Muscle layer of colon (tissue), 2 donors: ENCODE measurements around the gene AFF3.
"Not testable (repeated sequence)": the region's sequence is repeated elsewhere in the genome, so short reads cannot be mapped to it uniquely, and the experiment has no call there.

Source experiments
- H3K27ac ChIP-seq: one replicate; pipeline ENCODE4 v1.7.0; 2013; ENCODE audit warnings: low read depth, mild to moderate bottlenecking, low read length, moderate library complexity
- H3K27me3 ChIP-seq, 2 donors: one replicate each; pipeline ENCODE4 v1.7.0; 2013; ENCODE audit warnings: low read length in 2 of 2, mild to moderate bottlenecking in 2 of 2; ENCODE audit not compliant: insufficient read depth in 2 of 2, control insufficient read depth in 1 of 2
- H3K36me3 ChIP-seq: one replicate; pipeline ENCODE4 v1.7.0; 2013; ENCODE audit warnings: mild to moderate bottlenecking, low read length; ENCODE audit not compliant: insufficient read depth
- H3K4me1 ChIP-seq: one replicate; pipeline ENCODE4 v1.7.0; 2013; ENCODE audit warnings: mild to moderate bottlenecking, low read length; ENCODE audit not compliant: insufficient read depth
- H3K4me3 ChIP-seq, 2 donors: one replicate each; pipeline ENCODE4 v1.7.0; 2013; ENCODE audit warnings: low read length in 2 of 2, low read depth in 1 of 2, mild to moderate bottlenecking in 1 of 2, moderate library complexity in 1 of 2
- H3K9ac ChIP-seq: one replicate; pipeline ENCODE4 v1.7.0; 2013; ENCODE audit warnings: low read length
- H3K9me3 ChIP-seq: one replicate; pipeline ENCODE4 v1.7.0; 2013; ENCODE audit warnings: mild to moderate bottlenecking, low read length
- donor health status: abdominal sarcoma.
- donor health status: Adenocarcinoma of cecum.

AFF3 gene

GRCh38 chr2:99670768-99671734, 471.3 kb downstream of the AFF3 start:
- Histone ChIP-seq H3K27me3 (no peaks in the 10 kb centered on the region), H3K27ac (no peak overlapping the region), H3K36me3 (no peaks in the 10 kb centered on the region), H3K4me3 (no peak overlapping the region), H3K9ac (no peak overlapping the region), H3K4me1 (peaks cover 9% of the 10 kb centered on the region), H3K9me3 (no peaks in the 10 kb centered on the region)

- H3K9ac ChIP-seq: no peak overlapping the region
- no peak overlapping the region for H3K4me3 ChIP-seq
- H3K9me3 ChIP-seq: no peaks in the 10 kb centered on the region
- H3K36me3 ChIP-seq: no peaks in the 10 kb centered on the region
- H3K27ac ChIP-seq: no peak overlapping the region
- no peaks in the 10 kb centered on the region for H3K27me3 ChIP-seq
- peaks cover 26% of the 10 kb centered on the region for H3K4me1 ChIP-seq
These were observed 476.1 kb downstream of the AFF3 start for GRCh38 chr2:99666256-99666655.

- no peak overlapping the region for H3K9ac ChIP-seq
- H3K27me3 ChIP-seq: no peaks in the 10 kb centered on the region
- H3K4me1 ChIP-seq: peaks cover 24% of the 10 kb centered on the region
- no peak overlapping the region for H3K4me3 ChIP-seq
- no peaks in the 10 kb centered on the region for H3K36me3 ChIP-seq
- no peak overlapping the region for H3K27ac ChIP-seq
- H3K9me3 ChIP-seq: no peaks in the 10 kb centered on the region
These were observed 478.7 kb downstream of the AFF3 start for GRCh38 chr2:99663641-99664040.

DNA sequence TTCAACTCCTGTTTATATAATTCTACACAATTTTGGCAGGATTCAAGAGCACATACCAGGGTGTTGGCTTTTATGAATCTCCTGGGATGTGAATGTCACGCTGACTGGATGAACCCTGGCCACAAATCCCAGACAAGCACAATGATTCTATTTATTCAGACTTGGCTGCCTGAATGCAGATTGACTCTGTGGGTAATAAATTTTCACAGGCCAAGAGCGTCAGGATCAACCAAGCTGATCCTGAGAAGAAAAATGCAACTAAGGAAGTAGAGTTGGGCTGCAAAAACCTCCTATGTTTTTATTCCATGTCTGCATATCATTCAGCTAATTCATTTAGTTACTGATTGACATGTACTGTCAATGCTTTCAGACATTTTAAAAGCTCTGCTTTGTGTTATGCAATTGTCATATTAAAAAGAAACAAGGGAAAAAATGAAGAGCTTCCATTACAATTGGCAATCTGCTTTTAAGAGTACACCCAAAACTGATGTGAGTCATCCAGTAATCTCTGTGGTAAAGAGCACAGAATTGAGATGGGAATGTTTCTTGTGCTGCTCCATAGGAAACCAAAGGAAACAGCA, 479.5 kb downstream of the AFF3 start:
- Histone ChIP-seq H3K27me3 (no peaks in the 10 kb centered on the region), H3K9me3 (no peaks in the 10 kb centered on the region), H3K36me3 (no peaks in the 10 kb centered on the region), H3K4me1 (peaks cover 24% of the 10 kb centered on the region), H3K9ac (no peak overlapping the region), H3K4me3 (no peak overlapping the region), H3K27ac (no peak overlapping the region)

- not testable (repeated sequence) for H3K9ac ChIP-seq, H3K36me3 ChIP-seq, H3K9me3 ChIP-seq, H3K4me3 ChIP-seq, H3K27ac ChIP-seq, H3K27me3 ChIP-seq
- peaks cover 32% of the 10 kb centered on the region for H3K4me1 ChIP-seq
These were observed 480.6 kb downstream of the AFF3 start for GRCh38 chr2:99661761-99662160.

DNA sequence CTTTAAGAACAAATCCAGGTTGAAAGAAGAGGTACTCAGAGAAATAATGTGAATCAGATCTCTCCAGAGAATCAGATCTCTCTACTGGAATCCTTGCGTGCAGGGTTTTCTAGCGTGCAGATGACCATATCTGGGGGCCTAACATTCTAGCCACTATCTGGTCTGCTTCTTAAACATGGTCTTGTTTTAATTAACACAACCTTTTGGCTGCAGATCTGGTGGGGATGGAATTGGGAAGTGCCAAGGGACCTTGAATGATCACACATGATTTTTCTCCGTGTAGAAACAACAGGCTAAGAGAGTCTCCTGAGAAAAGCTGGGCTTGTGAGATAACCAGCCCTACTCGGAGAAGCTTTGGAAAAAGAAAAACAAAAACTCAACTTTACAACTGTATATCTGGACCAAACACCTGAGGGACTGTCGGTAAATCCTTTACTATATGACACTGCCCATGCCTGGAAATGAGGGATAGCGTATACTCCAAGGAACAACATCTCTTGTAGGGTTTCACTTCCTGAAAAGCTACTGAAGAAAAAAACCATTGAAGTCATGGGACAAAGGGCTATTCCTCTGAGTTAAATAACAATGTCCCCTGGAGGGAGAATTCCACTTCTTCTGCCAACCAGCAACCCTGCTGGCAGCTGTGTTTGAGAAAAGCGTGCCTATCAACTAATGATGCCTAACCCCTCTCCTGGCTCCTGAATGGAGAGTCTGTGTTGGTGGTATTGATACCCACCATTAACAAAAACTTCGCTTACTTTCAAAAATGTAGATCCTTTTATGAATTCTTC, 481.6 kb downstream of the AFF3 start:
- Histone ChIP-seq H3K4me3 (no peak overlapping the region), H3K4me1 (peaks cover 31% of the 10 kb centered on the region), H3K9ac (no peak overlapping the region), H3K27ac (peak overlapping the region; percentile 12), H3K27me3 (no peaks in the 10 kb centered on the region), H3K9me3 (no peaks in the 10 kb centered on the region), H3K36me3 (no peaks in the 10 kb centered on the region)

DNA sequence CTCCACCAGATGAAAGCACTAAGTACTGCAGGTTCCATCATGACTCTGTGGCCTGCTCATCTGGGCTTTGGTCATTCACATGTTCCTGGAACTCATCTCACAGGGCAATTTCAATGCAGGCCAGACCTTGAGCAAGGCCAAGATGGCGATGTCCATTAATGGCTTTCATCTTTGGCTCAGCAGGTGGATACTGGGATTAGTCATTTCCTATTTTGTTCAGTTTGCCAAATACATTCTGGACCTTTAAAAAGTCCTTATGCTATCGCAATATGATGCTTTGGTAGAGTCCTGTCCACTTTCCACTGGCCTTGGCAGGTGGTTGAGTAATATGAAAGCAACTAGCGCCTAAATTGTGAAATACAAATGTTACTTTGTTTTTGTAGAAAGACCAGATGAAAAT, 482.5 kb downstream of the AFF3 start:
- Histone ChIP-seq H3K27me3 (no peaks in the 10 kb centered on the region), H3K27ac (no peak overlapping the region), H3K4me3 (no peak overlapping the region), H3K36me3 (no peaks in the 10 kb centered on the region), H3K9ac (no peak overlapping the region), H3K9me3 (no peaks in the 10 kb centered on the region), H3K4me1 (peaks cover 28% of the 10 kb centered on the region)

DNA sequence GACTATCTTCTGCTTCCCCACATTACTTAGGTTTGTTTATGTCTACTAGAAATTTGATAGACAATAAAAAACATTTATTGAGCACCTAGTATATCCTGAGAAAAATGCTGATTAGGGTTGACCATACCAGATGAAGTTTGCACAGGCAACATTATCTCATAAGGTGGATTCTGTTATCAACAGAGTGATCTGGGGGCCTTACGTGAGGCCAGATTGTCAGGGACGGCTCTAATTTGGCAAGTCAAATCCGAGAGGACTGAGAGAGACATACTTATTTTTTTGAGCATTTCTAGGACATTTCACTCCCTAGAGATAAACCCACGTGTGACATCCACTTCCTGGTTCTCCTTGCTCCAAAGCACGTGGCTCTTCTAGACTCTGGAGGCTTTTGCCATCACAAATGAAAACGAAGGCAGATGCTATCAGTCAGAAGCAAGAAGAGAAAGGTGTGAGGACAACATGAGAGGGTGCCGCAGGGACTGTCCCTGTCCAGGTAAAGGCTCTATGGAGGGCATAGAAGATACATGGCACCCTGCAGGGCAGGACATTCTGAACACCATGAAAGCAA, 484.6 kb downstream of the AFF3 start:
- H3K27ac ChIP-seq: no peak overlapping the region
- H3K36me3 ChIP-seq: no peaks in the 10 kb centered on the region
- no peak overlapping the region for H3K9ac ChIP-seq
- no peaks in the 10 kb centered on the region for H3K9me3 ChIP-seq
- H3K27me3 ChIP-seq: no peaks in the 10 kb centered on the region
- peaks cover 14% of the 10 kb centered on the region for H3K4me1 ChIP-seq
- H3K4me3 ChIP-seq: no peak overlapping the region

DNA sequence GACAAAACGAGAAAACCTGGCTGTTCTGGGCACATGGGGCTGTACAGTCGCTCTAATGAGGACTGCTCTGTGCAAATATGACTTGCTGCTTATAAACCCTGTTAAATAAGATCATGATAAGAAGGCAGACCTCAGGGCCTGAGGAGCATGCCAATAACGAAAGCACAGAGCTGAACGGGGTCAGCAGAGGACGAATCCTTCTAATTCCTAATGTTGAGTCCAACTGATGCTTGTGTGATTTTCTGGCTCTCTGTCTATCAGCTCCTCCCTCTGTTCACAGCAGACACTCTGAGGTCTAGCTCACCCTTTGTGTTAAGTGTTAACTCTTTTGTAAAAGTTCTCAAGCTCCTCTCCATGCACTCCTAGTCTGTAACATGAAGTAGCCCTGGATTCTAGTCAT, 485.4 kb downstream of the AFF3 start:
- no peaks in the 10 kb centered on the region for H3K27me3 ChIP-seq
- no peak overlapping the region for H3K27ac ChIP-seq
- H3K4me3 ChIP-seq: no peak overlapping the region
- H3K36me3 ChIP-seq: no peaks in the 10 kb centered on the region
- H3K4me1 ChIP-seq: peaks cover 9% of the 10 kb centered on the region
- no peak overlapping the region for H3K9ac ChIP-seq
- H3K9me3 ChIP-seq: no peaks in the 10 kb centered on the region

- Histone ChIP-seq H3K36me3 (no peaks in the 10 kb centered on the region), H3K4me1 (peaks cover 25% of the 10 kb centered on the region), H3K27ac (no peak overlapping the region), H3K9ac (no peak overlapping the region), H3K4me3 (no peak overlapping the region), H3K9me3 (no peaks in the 10 kb centered on the region), H3K27me3 (no peaks in the 10 kb centered on the region)
These were observed 489.0 kb downstream of the AFF3 start for GRCh38 chr2:99653433-99653832.

- no peaks in the 10 kb centered on the region for H3K9me3 ChIP-seq
- H3K4me1 ChIP-seq: peaks cover 30% of the 10 kb centered on the region
These were observed 489.5 kb downstream of the AFF3 start for GRCh38 chr2:99652862-99653261.

More at GRCh38 chr2:99652862-99653261, 489.5 kb downstream of the AFF3 start:
- H3K9ac ChIP-seq: no peak overlapping the region
- no peak overlapping the region for H3K4me3 ChIP-seq
- H3K27me3 ChIP-seq: no peaks in the 10 kb centered on the region
- H3K36me3 ChIP-seq: no peaks in the 10 kb centered on the region
- no peak overlapping the region for H3K27ac ChIP-seq
